Astrocyte of the cerebellum (primary cell): ENCODE measurements around the gene CACNA1H.

Experiments
- DNase-seq: peaks from one replicate; pipeline ENCODE4 v3.0.0-alpha.2; 2011; ENCODE audit warnings: low read depth
- H3K4me3 ChIP-seq: 2 replicates; pipeline ENCODE4 v1.5.1; 2011; ENCODE audit warnings: mild to moderate bottlenecking, low read depth, low read length, moderate library complexity
- in situ Hi-C: cut with HindIII; loops from 2 replicates; pipeline ENCODE4 v1.10.0; 2017; ENCODE audit warnings: low sequenced_read_pairs
- TF ChIP-seq, protein P1 (sequence below): IDR thresholded peaks from 2 replicates; pipeline ENCODE4 v1.5.1; 2012; ENCODE audit warnings: low read length, low read depth, moderate library complexity, mild to moderate bottlenecking; ENCODE audit errors: missing control alignments

The CACNA1H gene

DNA sequence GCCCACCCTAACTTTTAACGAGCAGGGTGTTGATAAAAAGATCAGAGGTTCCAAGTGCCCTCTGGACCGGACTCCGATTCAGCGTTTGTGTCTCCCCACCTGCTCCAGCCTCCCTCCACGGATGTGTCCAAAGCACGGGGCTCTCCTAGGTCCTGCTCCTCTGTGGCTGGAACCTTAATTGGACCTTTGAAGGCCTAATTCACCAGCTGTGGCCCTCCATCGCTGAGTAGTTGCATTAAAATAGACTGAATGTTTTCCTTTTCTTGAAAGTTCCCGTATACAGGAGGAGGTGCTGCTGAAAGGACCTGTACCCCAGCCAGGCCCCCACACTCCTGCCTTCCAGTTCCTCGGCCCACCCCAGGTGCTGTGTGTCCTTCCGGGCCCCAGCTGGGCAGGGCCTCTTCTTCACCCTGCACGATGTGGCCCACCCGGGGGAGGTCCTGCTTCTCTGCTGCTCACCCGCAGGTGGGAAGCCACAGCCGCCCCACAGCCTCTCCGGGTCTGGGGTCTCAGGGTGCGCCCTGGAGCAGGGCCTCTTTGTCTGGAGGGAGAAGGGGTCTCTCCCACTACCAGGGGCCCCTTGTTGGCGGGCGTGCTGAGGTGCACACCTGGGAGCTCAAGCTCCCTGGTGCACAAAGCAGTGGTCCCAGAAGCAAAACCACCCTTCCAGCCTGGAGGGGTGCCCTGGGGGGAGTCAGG is 1.3 kb upstream of the CACNA1H start:
- DNase-seq: no peak
- in situ Hi-C loops: no loop called here
- TF ChIP-seq, protein P1, sequence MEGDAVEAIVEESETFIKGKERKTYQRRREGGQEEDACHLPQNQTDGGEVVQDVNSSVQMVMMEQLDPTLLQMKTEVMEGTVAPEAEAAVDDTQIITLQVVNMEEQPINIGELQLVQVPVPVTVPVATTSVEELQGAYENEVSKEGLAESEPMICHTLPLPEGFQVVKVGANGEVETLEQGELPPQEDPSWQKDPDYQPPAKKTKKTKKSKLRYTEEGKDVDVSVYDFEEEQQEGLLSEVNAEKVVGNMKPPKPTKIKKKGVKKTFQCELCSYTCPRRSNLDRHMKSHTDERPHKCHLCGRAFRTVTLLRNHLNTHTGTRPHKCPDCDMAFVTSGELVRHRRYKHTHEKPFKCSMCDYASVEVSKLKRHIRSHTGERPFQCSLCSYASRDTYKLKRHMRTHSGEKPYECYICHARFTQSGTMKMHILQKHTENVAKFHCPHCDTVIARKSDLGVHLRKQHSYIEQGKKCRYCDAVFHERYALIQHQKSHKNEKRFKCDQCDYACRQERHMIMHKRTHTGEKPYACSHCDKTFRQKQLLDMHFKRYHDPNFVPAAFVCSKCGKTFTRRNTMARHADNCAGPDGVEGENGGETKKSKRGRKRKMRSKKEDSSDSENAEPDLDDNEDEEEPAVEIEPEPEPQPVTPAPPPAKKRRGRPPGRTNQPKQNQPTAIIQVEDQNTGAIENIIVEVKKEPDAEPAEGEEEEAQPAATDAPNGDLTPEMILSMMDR: no peak
- no peak overlapping the region for H3K4me3 ChIP-seq

DNA sequence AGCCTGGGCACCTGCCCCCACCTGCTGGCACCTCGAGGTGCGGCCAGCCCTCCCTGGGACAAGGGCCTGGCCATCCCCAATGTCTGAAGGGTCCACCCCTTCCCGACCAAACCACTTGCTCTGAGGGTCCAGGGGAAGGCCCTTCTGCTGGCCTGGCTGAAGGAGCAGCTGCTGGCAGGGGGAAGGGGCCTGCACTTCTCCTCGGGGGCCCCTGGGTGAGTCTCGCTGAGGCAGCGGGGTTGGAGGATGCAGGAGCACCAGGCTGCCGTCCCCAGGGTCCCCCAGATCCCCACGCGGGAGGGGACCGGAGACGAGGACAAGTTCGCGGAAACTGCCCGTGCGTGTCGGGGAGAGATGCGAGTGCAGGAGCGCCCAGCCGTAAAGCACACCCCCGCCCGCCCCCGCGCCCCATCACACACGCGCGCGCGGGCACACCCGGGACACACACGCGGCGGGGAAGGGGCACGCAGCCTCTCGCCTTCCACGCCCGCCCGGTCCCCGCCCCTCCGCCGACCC is 725 bp upstream of the CACNA1H start:
- TF ChIP-seq, protein P1: no peak
- no peak overlapping the region for H3K4me3 ChIP-seq
- in situ Hi-C loops: no loop called here
- DNase-seq: no peak

GRCh38 chr16:1153480-1154160 is 714 bp downstream of the CACNA1H start:
- DNase-seq: no peak
- TF ChIP-seq, protein P1: no peak
- in situ Hi-C loops: no loop called here
- H3K4me3 ChIP-seq: no peak overlapping the region

- DNase-seq: no peak
- in situ Hi-C loops: no loop called here
- H3K4me3 ChIP-seq: no peak overlapping the region
- TF ChIP-seq, protein P1: no peak
Observed at GRCh38 chr16:1154291-1154886, 1.5 kb downstream of the CACNA1H start.

DNA sequence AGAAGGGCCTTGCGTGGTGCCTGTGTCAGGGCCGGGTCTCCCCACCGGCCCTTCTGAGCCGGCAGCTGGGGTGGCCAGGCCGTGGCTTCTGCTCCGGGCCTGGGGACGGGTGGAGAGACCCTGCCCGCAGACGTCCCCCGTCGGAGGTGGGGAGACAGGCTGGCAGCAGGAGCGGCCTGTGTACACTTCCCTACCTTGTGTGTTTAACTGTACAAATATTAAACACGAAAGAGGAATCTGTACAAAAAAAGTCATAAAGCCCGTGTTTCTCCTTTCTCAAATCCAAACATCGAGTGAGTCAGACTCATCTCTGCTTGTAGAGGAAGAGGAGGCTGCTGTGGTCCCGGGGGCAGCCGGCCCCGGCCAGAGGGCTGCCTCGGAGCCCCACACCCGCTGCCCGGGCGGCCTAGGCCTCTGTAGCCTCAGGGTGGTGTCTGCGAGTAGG is 2.0 kb downstream of the CACNA1H start:
- TF ChIP-seq, protein P1: no peak
- no peak overlapping the region for H3K4me3 ChIP-seq
- in situ Hi-C loops: no loop called here
- DNase-seq: no peak

DNA sequence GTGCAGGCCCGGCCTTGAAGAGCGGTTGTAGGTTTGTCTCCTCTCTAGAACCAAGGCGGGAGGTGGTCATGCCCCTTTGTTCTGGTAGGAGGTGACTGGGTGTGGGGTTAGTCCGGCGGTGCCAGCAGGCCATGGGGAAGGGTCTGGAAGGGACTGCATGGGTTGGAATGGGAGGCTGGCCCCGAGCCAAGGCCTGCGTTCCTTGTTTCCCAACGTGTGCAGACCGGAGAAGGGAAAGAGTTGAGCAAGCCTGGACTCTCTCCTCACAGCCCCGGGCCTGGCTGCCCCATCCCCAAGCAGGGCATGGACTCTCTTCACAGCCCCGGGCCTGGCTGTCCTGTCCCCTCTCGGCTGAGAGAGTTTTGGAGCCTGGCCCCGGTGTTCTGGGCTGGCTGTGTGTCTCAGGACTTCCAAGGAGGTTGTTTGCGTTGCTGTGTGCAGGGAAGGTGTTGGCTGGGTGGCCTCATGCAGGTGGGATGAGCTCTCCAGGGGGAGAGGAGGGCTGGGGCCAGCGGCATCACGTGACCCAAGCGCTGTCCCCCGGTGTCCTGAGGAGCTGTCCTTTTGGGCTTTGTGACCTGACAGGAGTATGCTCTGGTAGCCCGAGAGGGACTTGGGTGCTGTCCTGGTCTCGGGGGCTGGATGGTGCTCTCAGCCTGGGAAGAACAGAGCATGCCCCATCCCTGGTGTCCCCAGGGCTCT is 2.6 kb downstream of the CACNA1H start:
- TF ChIP-seq, protein P1: no peak
- in situ Hi-C loops: no loop called here
- no peak for DNase-seq
- H3K4me3 ChIP-seq: no peak overlapping the region
